Loucy (cell line): ENCODE results near the gene UBASH3A.

Experiments used
- H2AFZ ChIP-seq: fragments of 200-600 bp; sonication (generic); 2 replicates; pipeline ENCODE4 v1.6.0; 2016; ENCODE audit warnings: antibody characterized with exemption, mild to moderate bottlenecking, low read length, moderate library complexity
- H3F3A ChIP-seq: fragments of 200-600 bp; 2 replicates; pipeline ENCODE4 v1.6.0; 2016; ENCODE audit warnings: antibody characterized with exemption, low read depth, mild to moderate bottlenecking
- H3K27me3 ChIP-seq: fragments of 200-600 bp; sonication (generic); 2 replicates; pipeline ENCODE4 v1.6.1; 2014; ENCODE audit warnings: low read length, mild to moderate bottlenecking; ENCODE audit not compliant: insufficient read depth, poor library complexity, severe bottlenecking
- H3K36me3 ChIP-seq: fragments of 200-600 bp; sonication (generic); 2 replicates; pipeline ENCODE4 v1.6.1; 2016; ENCODE audit warnings: low read length; ENCODE audit not compliant: insufficient read depth
- H3K4me1 ChIP-seq: fragments of 200-600 bp; sonication (generic); 2 replicates; pipeline ENCODE4 v1.5.1; 2014; ENCODE audit warnings: low read length, mild to moderate bottlenecking; ENCODE audit not compliant: insufficient read depth, poor library complexity, severe bottlenecking
- H3K4me2 ChIP-seq: fragments of 200-600 bp; sonication (generic); 2 replicates; pipeline ENCODE4 v1.6.0; 2014; ENCODE audit warnings: antibody characterized with exemption, low read length, low read depth, mild to moderate bottlenecking; ENCODE audit not compliant: poor library complexity, severe bottlenecking
- H3K4me3 ChIP-seq: fragments of 200-600 bp; sonication (generic); 2 replicates; pipeline ENCODE4 v1.5.1; 2014; ENCODE audit warnings: low read length, mild to moderate bottlenecking, mixed read lengths; ENCODE audit not compliant: poor library complexity, severe bottlenecking
- H3K79me2 ChIP-seq: fragments of 200-600 bp; sonication (generic); 2 replicates; pipeline ENCODE4 v1.6.1; 2014; ENCODE audit warnings: low read length; ENCODE audit not compliant: insufficient read depth
- H3K9ac ChIP-seq: fragments of 200-600 bp; sonication (generic); 2 replicates; pipeline ENCODE4 v1.6.0; 2014; ENCODE audit warnings: mild to moderate bottlenecking, low read depth, low read length, moderate library complexity; ENCODE audit not compliant: poor library complexity, severe bottlenecking
- H3K9me2 ChIP-seq: fragments of 200-600 bp; sonication (generic); replicated peaks from 2 replicates; pipeline ENCODE4 v1.6.1; 2016; ENCODE audit warnings: low read depth, low read length, mixed read lengths
- H3K9me3 ChIP-seq: fragments of 200-600 bp; sonication (generic); 2 replicates; pipeline ENCODE4 v1.6.1; 2014; ENCODE audit warnings: mild to moderate bottlenecking, antibody characterized with exemption, low read length, low read depth; ENCODE audit not compliant: insufficient read depth
- H4K20me1 ChIP-seq: fragments of 200-600 bp; sonication (generic); 2 replicates; pipeline ENCODE4 v1.6.0; 2014; ENCODE audit warnings: antibody characterized with exemption, low read length, mild to moderate bottlenecking; ENCODE audit not compliant: insufficient read depth, poor library complexity, severe bottlenecking
- EZH2phosphoT487 ChIP-seq: fragments of 200-600 bp; IDR thresholded peaks from 2 replicates; pipeline ENCODE4 v1.6.1; 2018; ENCODE audit warnings: antibody characterized with exemption, mild to moderate bottlenecking, moderate library complexity, borderline replicate concordance
- TF ChIP-seq, protein P1 (sequence below): fragments of 200-600 bp; sonication (generic); conservative IDR thresholded peaks from 2 replicates; pipeline ENCODE4 v1.5.1; 2014; ENCODE audit warnings: mild to moderate bottlenecking, antibody characterized with exemption, low read length

Gene UBASH3A

DNA sequence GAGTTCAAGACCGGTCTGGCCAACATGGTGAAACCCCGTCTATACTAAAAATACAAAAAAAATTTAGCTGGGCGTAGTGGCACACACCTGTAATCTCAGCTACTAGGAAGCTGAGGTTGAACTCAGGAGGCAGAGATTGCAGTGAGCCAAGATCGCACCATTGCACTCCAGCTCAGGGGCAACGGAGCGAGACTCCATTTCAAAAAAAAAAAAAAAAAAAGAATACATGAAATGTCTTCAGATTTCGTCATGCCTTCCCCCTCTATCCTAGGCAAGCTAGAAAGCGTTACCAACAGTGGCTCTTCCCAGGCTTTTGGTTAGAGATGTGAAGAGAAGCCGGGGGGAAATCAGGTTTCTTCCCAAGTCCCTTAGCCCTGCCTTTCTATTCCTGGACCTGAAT is 41.0 kb upstream of the UBASH3A start:
- H2AFZ ChIP-seq, result no peak overlapping the region
- no peaks in the 10 kb centered on the region for H3K36me3 ChIP-seq
- H3K79me2 ChIP-seq, result no peaks in the 10 kb centered on the region
- no peaks in the 10 kb centered on the region for H4K20me1 ChIP-seq
- H3K4me2 ChIP-seq, result no peak overlapping the region
- no peaks in the 10 kb centered on the region for H3F3A ChIP-seq
- no peak overlapping the region for H3K4me3 ChIP-seq
- H3K4me1 ChIP-seq, result peaks cover 21% of the 10 kb centered on the region
- TF ChIP-seq, protein P1, sequence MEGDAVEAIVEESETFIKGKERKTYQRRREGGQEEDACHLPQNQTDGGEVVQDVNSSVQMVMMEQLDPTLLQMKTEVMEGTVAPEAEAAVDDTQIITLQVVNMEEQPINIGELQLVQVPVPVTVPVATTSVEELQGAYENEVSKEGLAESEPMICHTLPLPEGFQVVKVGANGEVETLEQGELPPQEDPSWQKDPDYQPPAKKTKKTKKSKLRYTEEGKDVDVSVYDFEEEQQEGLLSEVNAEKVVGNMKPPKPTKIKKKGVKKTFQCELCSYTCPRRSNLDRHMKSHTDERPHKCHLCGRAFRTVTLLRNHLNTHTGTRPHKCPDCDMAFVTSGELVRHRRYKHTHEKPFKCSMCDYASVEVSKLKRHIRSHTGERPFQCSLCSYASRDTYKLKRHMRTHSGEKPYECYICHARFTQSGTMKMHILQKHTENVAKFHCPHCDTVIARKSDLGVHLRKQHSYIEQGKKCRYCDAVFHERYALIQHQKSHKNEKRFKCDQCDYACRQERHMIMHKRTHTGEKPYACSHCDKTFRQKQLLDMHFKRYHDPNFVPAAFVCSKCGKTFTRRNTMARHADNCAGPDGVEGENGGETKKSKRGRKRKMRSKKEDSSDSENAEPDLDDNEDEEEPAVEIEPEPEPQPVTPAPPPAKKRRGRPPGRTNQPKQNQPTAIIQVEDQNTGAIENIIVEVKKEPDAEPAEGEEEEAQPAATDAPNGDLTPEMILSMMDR, result no peak
- TF ChIP-seq EZH2phosphoT487, result no peak
- no peak overlapping the region for H3K9ac ChIP-seq
- no peaks in the 10 kb centered on the region for H3K27me3 ChIP-seq
- H3K9me2 ChIP-seq, result no peaks in the 10 kb centered on the region
- no peaks in the 10 kb centered on the region for H3K9me3 ChIP-seq

- H3K4me1 ChIP-seq, result peaks cover 22% of the 10 kb centered on the region
- TF ChIP-seq EZH2phosphoT487, result no peak
- TF ChIP-seq, protein P1, result no peak
- H3K36me3 ChIP-seq, result no peaks in the 10 kb centered on the region
- H3K4me3 ChIP-seq, result no peak overlapping the region
- no peak overlapping the region for H2AFZ ChIP-seq
- no peaks in the 10 kb centered on the region for H4K20me1 ChIP-seq
- no peaks in the 10 kb centered on the region for H3F3A ChIP-seq
- no peak overlapping the region for H3K4me2 ChIP-seq
- no peak overlapping the region for H3K9ac ChIP-seq
- H3K79me2 ChIP-seq, result no peaks in the 10 kb centered on the region
- H3K9me2 ChIP-seq, result no peaks in the 10 kb centered on the region
- H3K27me3 ChIP-seq, result no peaks in the 10 kb centered on the region
- no peaks in the 10 kb centered on the region for H3K9me3 ChIP-seq
Measured at GRCh38 chr21:42363312-42363711, 40.4 kb upstream of the UBASH3A start.

- Histone ChIP-seq H3K9ac (no peak overlapping the region), H2AFZ (no peak overlapping the region), H3K4me1 (peaks cover 22% of the 10 kb centered on the region), H3F3A (no peaks in the 10 kb centered on the region), H3K4me3 (no peak overlapping the region), H3K27me3 (no peaks in the 10 kb centered on the region), H3K4me2 (no peak overlapping the region), H4K20me1 (no peaks in the 10 kb centered on the region), H3K79me2 (no peaks in the 10 kb centered on the region), H3K36me3 (no peaks in the 10 kb centered on the region), H3K9me3 (no peaks in the 10 kb centered on the region), H3K9me2 (no peaks in the 10 kb centered on the region)
- no peak for TF ChIP-seq EZH2phosphoT487
- TF ChIP-seq, protein P1, result no peak
Measured at GRCh38 chr21:42364304-42364865, 39.3 kb upstream of the UBASH3A start.
